K562 (cell line): Measurements from ENCODE around the gene THADA. TPM values are rescaled to one million over a fixed set of nuclear protein-coding genes. Genes with fewer than 3 reads are reported as not detected.

ENCODE experiments used
- ATAC-seq: fragments of 200-7000 bp; cut with Tn5 transposase; 3 replicates; pipeline ENCODE4 v1.9.1; 2020; ENCODE audit warnings: moderate library complexity
- BruUV-seq: library from RNA; stranded (reverse); fragments of 400-500 nt; replicated peaks from 2 replicates; lab custom pipeline; 2021; lab: Mats Ljungman, UMichigan
- CTCF ChIA-PET: fragments of 300-600 bp; formaldehyde crosslinking; extraction: SDS; loops from one replicate; lab custom pipeline; 2021; ENCODE audit warnings: low intra/inter-chr PET ratio; lab: Yijun Ruan, JAX
- POLR2A ChIA-PET: fragments of 300-600, 350-650 bp; sonication (Branson Sonifier 250); formaldehyde crosslinking; extraction: SDS; loops from one replicate; lab custom pipeline; 2021; ENCODE audit warnings: antibody characterized with exemption, inconsistent platforms; lab: Yijun Ruan, JAX
- DNase-seq, 4 experiments: peaks; one replicate each; pipeline versions ENCODE4 v3.0.0 to v3.0.0-alpha.2; 2011 to 2018; ENCODE audit warnings: low spot score in 3 of 4, mixed read lengths in 3 of 4; ENCODE audit errors: extremely low read depth in 1 of 4
- FAIRE-seq: peaks from 2 replicates; lab custom pipeline; 2011; peaks lifted over from hg19 to GRCh38; lab: Jason Lieb, UNC
- H2AFZ ChIP-seq: 2 replicates; pipeline ENCODE4 v1.6.0; 2011; ENCODE audit warnings: low read depth, low read length, control low read depth, inconsistent platforms
- H3K27ac ChIP-seq: fragments of 200-600 bp; 3 replicates; pipeline ENCODE4 v1.8.0; 2011; ENCODE audit warnings: low read depth, mild to moderate bottlenecking, control low read depth, inconsistent platforms, low read length, moderate library complexity, mixed read lengths; ENCODE audit errors: extremely low read depth
- H3K27me3 ChIP-seq, 2 experiments: fragments of 300-600 bp in 1 of 2; 2 replicates in 1 of 2; 3 replicates in 1 of 2; pipeline versions ENCODE4 v1.6.0 to v1.8.0; 2011; ENCODE audit warnings: inconsistent platforms in 2 of 2, low read length in 2 of 2, mild to moderate bottlenecking in 1 of 2, mixed read lengths in 1 of 2, moderate library complexity in 1 of 2; ENCODE audit not compliant: control insufficient read depth in 2 of 2, insufficient read depth in 2 of 2
- H3K36me3 ChIP-seq: fragments of 300-600 bp; 3 replicates; pipeline ENCODE4 v1.8.0; 2011; ENCODE audit warnings: mild to moderate bottlenecking, low read length, inconsistent platforms; ENCODE audit not compliant: control insufficient read depth, insufficient read depth
- H3K4me1 ChIP-seq, 2 experiments: fragments of 200-600 bp in 1 of 2; replicated peaks in 1 of 2; 2 replicates in 1 of 2; 3 replicates in 1 of 2; pipeline versions ENCODE4 v1.5.1 to v1.8.0; 2011; ENCODE audit warnings: inconsistent platforms in 2 of 2, low read length in 2 of 2, mild to moderate bottlenecking in 1 of 2, mixed read lengths in 1 of 2, moderate library complexity in 1 of 2; ENCODE audit not compliant: control insufficient read depth in 2 of 2, insufficient read depth in 2 of 2
- H3K4me2 ChIP-seq: 2 replicates; pipeline ENCODE4 v1.6.1; 2011; ENCODE audit warnings: low read length, control low read depth, inconsistent platforms, mixed read lengths; ENCODE audit not compliant: insufficient read depth
- H3K4me3 ChIP-seq: fragments of 200-600 bp; sonication (generic), shearing (Covaris generic); 2 replicates; pipeline ENCODE4 v1.5.1; 2016; ENCODE audit warnings: control low read depth, inconsistent platforms
- H3K79me2 ChIP-seq: fragments of 200-600 bp; 3 replicates; pipeline ENCODE4 v1.8.0; 2011; ENCODE audit warnings: low read length, inconsistent platforms; ENCODE audit not compliant: control insufficient read depth, insufficient read depth
- H3K9ac ChIP-seq, 2 experiments: 2 replicates each; pipeline versions ENCODE4 v1.6.0 to v1.6.1; 2011; ENCODE audit warnings: low read depth in 2 of 2, low read length in 2 of 2, control low read depth in 1 of 2, inconsistent platforms in 1 of 2, mild to moderate bottlenecking in 1 of 2, mixed read lengths in 1 of 2; ENCODE audit not compliant: insufficient read depth in 1 of 2
- H3K9me1 ChIP-seq: one replicate; pipeline ENCODE4 v1.6.0; 2011; ENCODE audit warnings: inconsistent platforms, mild to moderate bottlenecking, low read length, moderate library complexity; ENCODE audit not compliant: control insufficient read depth, insufficient read depth
- H3K9me3 ChIP-seq: replicated peaks from 2 replicates; pipeline ENCODE4 v1.5.1; 2011; ENCODE audit warnings: low read depth, low read length, inconsistent platforms; ENCODE audit not compliant: control insufficient read depth, insufficient read depth
- H4K20me1 ChIP-seq: replicated peaks from 2 replicates; pipeline ENCODE4 v1.6.1; 2011; ENCODE audit warnings: low read length, inconsistent platforms, mixed read lengths; ENCODE audit not compliant: control insufficient read depth, insufficient read depth
- FOSL1 ChIP-seq: fragments of 200-800 bp; sonication (Bioruptor generic); conservative IDR thresholded peaks from 2 replicates; pipeline ENCODE4 v1.6.1; 2016; ENCODE audit warnings: missing genetic modification characterization, missing compliant biosample characterization
- GABPA ChIP-seq: fragments of 200-800 bp; sonication (Bioruptor generic); conservative IDR thresholded peaks from 2 replicates; pipeline ENCODE4 v1.6.1; 2016; ENCODE audit warnings: low read depth, missing genetic modification characterization, missing compliant biosample characterization
- ZBTB1 ChIP-seq: sonication (generic); formaldehyde crosslinking; IDR thresholded peaks from 2 replicates; pipeline ENCODE4 v1.8.1; 2023; ENCODE audit warnings: missing genetic modification reagents, low read depth, mild to moderate bottlenecking, borderline replicate concordance
- WGBS: fragments of 100-300 bp; shearing (Covaris generic); methylation state at CpG from one replicate; pipeline ENCODE4 v1.1.6; 2016; ENCODE audit warnings: low coverage, mixed read lengths; ENCODE audit not compliant: insufficient coverage; ENCODE audit errors: missing lambda C conversion rate; 5-methylcytosine and 5-hydroxymethylcytosine counted together
- in situ Hi-C: fragments of 300-500 bp; cut with MboI; formaldehyde crosslinking; loops from 4 replicates; pipeline ENCODE4 v1.15.0; 2018; ENCODE audit warnings: inconsistent platforms, mixed read lengths
- intact Hi-C: fragments of 100-400 bp; cut with micrococcal nuclease; formaldehyde crosslinking; loops from 2 replicates; pipeline ENCODE4 v1.14.2; 2022
- polyA plus RNA-seq, 8 experiments: library from polyadenylated mRNA; depleted of rRNA in 4 of 8; stranded (reverse) in 5 of 8; unstranded in 3 of 8; fragments of >200 nt; fragmentation: Nextera tagmentation in 2 of 8; fragmentation: Illumina TruSeq in 1 of 8; extraction: Ambion mirVana in 2 of 8; extraction: Trizol in 1 of 8; gene quantifications; 2 replicates each; pipeline versions ENCODE4 v1.2.1 to v1.2.3, GENCODE V29; 2011 to 2014; ENCODE audit warnings: inconsistent platforms in 1 of 8, missing spikeins in 1 of 8
- total RNA-seq, 7 experiments: library from RNA; depleted of rRNA in 6 of 7; stranded (reverse); fragments of >200 nt in 6 of 7; fragmentation: Illumina TruSeq in 2 of 7; extraction: Trizol in 2 of 7; gene quantifications; 2 replicates each; pipeline versions ENCODE4 v1.2.1 to v1.2.3, GENCODE V29; 2011 to 2021; ENCODE audit warnings: low replicate concordance in 1 of 7
- TF ChIP-seq, protein P1 (sequence below): fragments of 250-450 bp; sonication (Bioruptor Pico); IDR thresholded peaks from 2 replicates; pipeline ENCODE4 v1.8.0; 2022; ENCODE audit warnings: moderate library complexity, mild to moderate bottlenecking, inconsistent platforms
- TF ChIP-seq, protein P2 (sequence below): sonication (generic); formaldehyde crosslinking; IDR thresholded peaks from 2 replicates; pipeline ENCODE4 v1.8.1; 2023; ENCODE audit warnings: mild to moderate bottlenecking, missing genetic modification reagents

THADA gene
- total and polyA plus RNA-seq, 9 of the 15 experiments (the other 6 are each of a cell fraction or from before 2014, with no cell fraction given) = 17.8 to 34.7 (median 31.9) TPM

DNA sequence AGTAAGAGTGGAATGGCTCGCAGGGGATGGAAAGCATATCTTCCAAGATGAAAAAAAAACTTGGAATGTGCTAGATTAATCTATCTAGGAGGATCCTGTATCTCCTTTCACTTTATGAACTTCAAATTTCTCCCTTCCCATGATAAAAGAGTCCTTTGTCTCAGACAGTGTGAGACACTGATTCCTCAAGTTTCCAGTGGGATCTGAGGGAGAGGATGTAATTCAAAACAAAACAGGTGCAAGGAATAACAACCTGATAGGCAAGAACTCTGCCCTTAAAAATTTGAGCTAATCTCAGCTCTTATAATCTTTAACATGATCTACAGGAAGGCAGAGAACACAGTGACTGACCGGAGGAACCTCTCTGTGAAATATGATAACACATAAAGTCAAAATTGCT is 207.5 kb downstream of the THADA start:
- no TSS peak for BruUV-seq
- in situ Hi-C loops (no loop called here), intact Hi-C loops (no loop called here)
- no peak for FAIRE-seq
- Histone ChIP-seq H3K9ac (no peak overlapping the region), H3K36me3 (no peaks in the 10 kb centered on the region), H3K9me1 (no peaks in the 10 kb centered on the region), H3K9me3 (no peaks in the 10 kb centered on the region), H3K4me3 (no peak overlapping the region), H3K27ac (no peak overlapping the region), H3K4me2 (no peak overlapping the region), H2AFZ (no peak overlapping the region), H3K27me3 (no peaks in the 10 kb centered on the region), H3K79me2 (no peaks in the 10 kb centered on the region), H4K20me1 (no peaks in the 10 kb centered on the region), H3K4me1 (0 out of 5 replicates have a peak, but pooled peaks cover 0 to 6% of the 10 kb centered on the region in 2 experiments)
- ChIA-PET CTCF (interaction anchor here (0.6 to 0.7 kb wide), 2 partner anchors 146 to 831 kb away, joined by 3 to 4 read pairs; no protein-coding TSS in a partner anchor), POLR2A (no interaction called here)
- 54% methylated on average over 2 of the region's 2 CpGs for WGBS
- TF ChIP-seq ZBTB1 (no peak), GABPA (tag) (no peak), FOSL1 (tag) (no peak)
- TF ChIP-seq, protein P1, sequence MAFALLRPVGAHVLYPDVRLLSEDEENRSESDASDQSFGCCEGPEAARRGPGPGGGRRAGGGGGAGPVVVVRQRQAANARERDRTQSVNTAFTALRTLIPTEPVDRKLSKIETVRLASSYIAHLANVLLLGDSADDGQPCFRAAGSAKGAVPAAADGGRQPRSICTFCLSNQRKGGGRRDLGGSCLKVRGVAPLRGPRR (CRISPR knock-in tag) = no peak
- TF ChIP-seq, protein P2, sequence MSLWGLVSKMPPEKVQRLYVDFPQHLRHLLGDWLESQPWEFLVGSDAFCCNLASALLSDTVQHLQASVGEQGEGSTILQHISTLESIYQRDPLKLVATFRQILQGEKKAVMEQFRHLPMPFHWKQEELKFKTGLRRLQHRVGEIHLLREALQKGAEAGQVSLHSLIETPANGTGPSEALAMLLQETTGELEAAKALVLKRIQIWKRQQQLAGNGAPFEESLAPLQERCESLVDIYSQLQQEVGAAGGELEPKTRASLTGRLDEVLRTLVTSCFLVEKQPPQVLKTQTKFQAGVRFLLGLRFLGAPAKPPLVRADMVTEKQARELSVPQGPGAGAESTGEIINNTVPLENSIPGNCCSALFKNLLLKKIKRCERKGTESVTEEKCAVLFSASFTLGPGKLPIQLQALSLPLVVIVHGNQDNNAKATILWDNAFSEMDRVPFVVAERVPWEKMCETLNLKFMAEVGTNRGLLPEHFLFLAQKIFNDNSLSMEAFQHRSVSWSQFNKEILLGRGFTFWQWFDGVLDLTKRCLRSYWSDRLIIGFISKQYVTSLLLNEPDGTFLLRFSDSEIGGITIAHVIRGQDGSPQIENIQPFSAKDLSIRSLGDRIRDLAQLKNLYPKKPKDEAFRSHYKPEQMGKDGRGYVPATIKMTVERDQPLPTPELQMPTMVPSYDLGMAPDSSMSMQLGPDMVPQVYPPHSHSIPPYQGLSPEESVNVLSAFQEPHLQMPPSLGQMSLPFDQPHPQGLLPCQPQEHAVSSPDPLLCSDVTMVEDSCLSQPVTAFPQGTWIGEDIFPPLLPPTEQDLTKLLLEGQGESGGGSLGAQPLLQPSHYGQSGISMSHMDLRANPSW = no peak
- no peak for DNase-seq
- ATAC-seq = no peak
